ENCODE data around the gene CDC42BPA.

GRCh38 chr1:226987623-226988333 lies 330.5 kb downstream of the CDC42BPA start:
- no peak for TF ChIP-seq EZH2 (IDR thresholded peaks at IDR 0.05; ENCODE audit: insufficient read depth, poor library complexity, severe bottlenecking)
- TF ChIP-seq EZH2phosphoT487 (IDR thresholded peaks at IDR 0.05; ENCODE audit: insufficient read depth, low read depth): no peak

All from GM23248 (cell line).